HepG2 (cell line): Measurements from ENCODE around the gene SAMD4B. TPM values are rescaled to one million over a fixed set of nuclear protein-coding genes. Genes with fewer than 3 reads are reported as not detected.

Source experiments
- FLYWCH1 ChIP-seq: sonication (generic); formaldehyde crosslinking; IDR thresholded peaks from 2 replicates; pipeline ENCODE4 v1.8.1; 2023; ENCODE audit warnings: mild to moderate bottlenecking, missing genetic modification reagents
- ISL2 ChIP-seq: sonication (generic); formaldehyde crosslinking; IDR thresholded peaks from 2 replicates; pipeline ENCODE4 v1.5.0; 2020; ENCODE audit warnings: missing genetic modification reagents
- ISX ChIP-seq: sonication (generic); formaldehyde crosslinking; conservative IDR thresholded peaks from 2 replicates; pipeline ENCODE4 v1.5.0; 2020; ENCODE audit warnings: missing genetic modification reagents
- JDP2 ChIP-seq: sonication (generic); formaldehyde crosslinking; IDR thresholded peaks from 2 replicates; pipeline ENCODE4 v1.8.1; 2022; ENCODE audit warnings: missing genetic modification reagents, borderline replicate concordance
- RARG ChIP-seq: sonication (generic); formaldehyde crosslinking; IDR thresholded peaks from 2 replicates; pipeline ENCODE4 v1.4.0; 2020; ENCODE audit warnings: low read depth, mild to moderate bottlenecking, missing genetic modification reagents
- RELA ChIP-seq: sonication (generic); formaldehyde crosslinking; IDR thresholded peaks from 2 replicates; pipeline ENCODE4 v1.4.0; 2020; ENCODE audit warnings: missing genetic modification reagents
- SAFB2 ChIP-seq: sonication (generic); formaldehyde crosslinking; IDR thresholded peaks from 2 replicates; pipeline ENCODE4 v1.5.1; 2020; ENCODE audit warnings: missing genetic modification reagents, low read depth, mild to moderate bottlenecking, borderline replicate concordance
- SP1 ChIP-seq, 2 experiments: fragments of 450-650 bp in 1 of 2; sonication (generic) in 1 of 2; formaldehyde crosslinking in 1 of 2; IDR thresholded peaks; 2 replicates each; pipeline versions ENCODE4 v1.4.0 to v1.6.1; 2016 to 2020; ENCODE audit warnings: missing genetic modification reagents in 1 of 2
- STAT5B ChIP-seq: sonication (generic); formaldehyde crosslinking; IDR thresholded peaks from 2 replicates; pipeline ENCODE4 v1.4.0; 2020; ENCODE audit warnings: missing genetic modification reagents
- TBX2 ChIP-seq: sonication (generic); formaldehyde crosslinking; IDR thresholded peaks from 2 replicates; pipeline ENCODE4 v1.5.0; 2020; ENCODE audit warnings: missing genetic modification reagents, mild to moderate bottlenecking, borderline replicate concordance
- ZC3H13 ChIP-seq: sonication (generic); formaldehyde crosslinking; IDR thresholded peaks from 2 replicates; pipeline ENCODE4 v1.8.1; 2023; ENCODE audit warnings: mild to moderate bottlenecking, missing genetic modification reagents, moderate library complexity
- ZNF20 ChIP-seq: sonication (generic); formaldehyde crosslinking; IDR thresholded peaks from 2 replicates; pipeline ENCODE4 v1.4.0; 2020; ENCODE audit warnings: mild to moderate bottlenecking, moderate library complexity, missing genetic modification reagents
- ZNF354B ChIP-seq: sonication (generic); formaldehyde crosslinking; IDR thresholded peaks from 2 replicates; pipeline ENCODE4 v1.8.0; 2022; ENCODE audit warnings: mild to moderate bottlenecking, missing genetic modification reagents
- ZNF557 ChIP-seq: sonication (generic); formaldehyde crosslinking; IDR thresholded peaks from 2 replicates; pipeline ENCODE4 v1.4.0; 2020; ENCODE audit warnings: missing genetic modification reagents
- ZNF589 ChIP-seq: sonication (generic); formaldehyde crosslinking; conservative IDR thresholded peaks from 2 replicates; pipeline ENCODE4 v1.8.0; 2022; ENCODE audit warnings: mild to moderate bottlenecking, moderate library complexity, missing genetic modification reagents
- ZNF652 ChIP-seq: IDR thresholded peaks from 2 replicates; pipeline ENCODE4 v1.6.1; 2016; ENCODE audit warnings: low read depth, borderline replicate concordance
- ZNF747 ChIP-seq: sonication (generic); formaldehyde crosslinking; IDR thresholded peaks from 2 replicates; pipeline ENCODE4 v1.8.1; 2023; ENCODE audit warnings: missing genetic modification reagents, mild to moderate bottlenecking, borderline replicate concordance
- polyA plus RNA-seq, 8 experiments: library from polyadenylated mRNA; depleted of rRNA in 3 of 8; stranded (reverse) in 7 of 8; unstranded in 1 of 8; fragments of >200 nt; fragmentation: Illumina TruSeq in 4 of 8; extraction: Trizol in 4 of 8; gene quantifications; 2 replicates each; pipeline versions ENCODE4 v1.2.1 to v1.2.3, GENCODE V29; 2011 to 2016; ENCODE audit warnings: low read depth in 4 of 8, missing spikeins in 1 of 8, mixed read lengths in 1 of 8; ENCODE audit not compliant: insufficient read depth in 1 of 8
- total RNA-seq, 5 experiments: library from RNA; depleted of rRNA; stranded (reverse); fragments of >200 nt; fragmentation: Illumina TruSeq; extraction: Trizol; gene quantifications; 2 replicates each; pipeline ENCODE4 v1.2.3, GENCODE V29; 2016; ENCODE audit warnings: low read depth in 1 of 5
- TF ChIP-seq, protein P1 (sequence below): IDR thresholded peaks from 2 replicates; pipeline ENCODE4 v1.6.1; 2016; ENCODE audit warnings: low read depth, missing genetic modification reagents, missing compliant biosample characterization
- TF ChIP-seq, protein P2 (sequence below): sonication (generic); formaldehyde crosslinking; IDR thresholded peaks from 2 replicates; pipeline ENCODE4 v1.5.0; 2020; ENCODE audit warnings: mild to moderate bottlenecking, missing genetic modification reagents
- TF ChIP-seq, protein P3 (sequence below): sonication (generic); formaldehyde crosslinking; IDR thresholded peaks from 2 replicates; pipeline ENCODE4 v1.5.0; 2020; ENCODE audit warnings: mild to moderate bottlenecking, missing genetic modification reagents

SAMD4B gene
- total and polyA plus RNA-seq, 2 of the 13 experiments (the other 11 are each of a cell fraction or from before 2014, with no cell fraction given), result 26.0 to 31.8 TPM

DNA sequence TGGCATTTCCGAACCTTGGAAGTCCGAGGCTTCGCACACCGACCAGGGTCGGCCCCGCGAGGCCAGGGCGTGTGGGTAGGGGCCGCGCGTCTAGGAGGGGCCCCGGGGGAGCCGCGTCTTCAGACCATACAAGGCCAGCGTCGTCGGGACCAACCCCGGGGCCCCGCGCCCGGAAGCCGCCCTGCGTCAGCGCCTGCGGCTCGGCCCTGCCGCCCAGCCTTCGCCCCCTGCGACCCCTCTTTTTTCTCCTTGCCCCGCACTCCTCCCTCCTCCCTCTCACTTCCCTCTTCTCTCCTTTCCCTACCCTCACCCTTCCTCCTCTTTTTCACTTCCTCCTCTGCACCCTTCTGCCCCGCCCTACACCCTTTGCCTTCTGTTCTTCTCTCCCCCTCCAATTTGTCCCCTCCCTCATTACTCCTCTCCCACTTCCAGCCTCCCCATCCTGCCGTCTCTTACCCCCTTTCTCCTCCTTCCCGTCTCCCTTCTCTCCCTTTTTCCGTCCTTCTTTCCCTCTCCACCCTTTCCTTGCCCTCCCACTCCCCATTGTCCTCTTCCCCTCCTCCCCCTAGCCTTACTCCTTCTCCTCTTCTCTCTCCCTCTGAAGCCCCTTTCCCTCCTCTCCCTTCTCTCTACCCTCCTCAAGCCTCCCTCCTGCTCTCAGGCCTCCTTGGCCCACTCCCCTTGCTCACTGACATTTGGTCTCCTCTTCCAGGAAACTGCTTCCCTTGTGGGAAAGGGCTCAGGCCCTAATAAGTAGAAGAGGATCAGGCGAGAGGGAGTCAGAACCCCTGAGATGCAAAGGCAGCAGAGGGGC is 68.0 kb downstream of the SAMD4B start (continued):
- TF ChIP-seq, protein P1, sequence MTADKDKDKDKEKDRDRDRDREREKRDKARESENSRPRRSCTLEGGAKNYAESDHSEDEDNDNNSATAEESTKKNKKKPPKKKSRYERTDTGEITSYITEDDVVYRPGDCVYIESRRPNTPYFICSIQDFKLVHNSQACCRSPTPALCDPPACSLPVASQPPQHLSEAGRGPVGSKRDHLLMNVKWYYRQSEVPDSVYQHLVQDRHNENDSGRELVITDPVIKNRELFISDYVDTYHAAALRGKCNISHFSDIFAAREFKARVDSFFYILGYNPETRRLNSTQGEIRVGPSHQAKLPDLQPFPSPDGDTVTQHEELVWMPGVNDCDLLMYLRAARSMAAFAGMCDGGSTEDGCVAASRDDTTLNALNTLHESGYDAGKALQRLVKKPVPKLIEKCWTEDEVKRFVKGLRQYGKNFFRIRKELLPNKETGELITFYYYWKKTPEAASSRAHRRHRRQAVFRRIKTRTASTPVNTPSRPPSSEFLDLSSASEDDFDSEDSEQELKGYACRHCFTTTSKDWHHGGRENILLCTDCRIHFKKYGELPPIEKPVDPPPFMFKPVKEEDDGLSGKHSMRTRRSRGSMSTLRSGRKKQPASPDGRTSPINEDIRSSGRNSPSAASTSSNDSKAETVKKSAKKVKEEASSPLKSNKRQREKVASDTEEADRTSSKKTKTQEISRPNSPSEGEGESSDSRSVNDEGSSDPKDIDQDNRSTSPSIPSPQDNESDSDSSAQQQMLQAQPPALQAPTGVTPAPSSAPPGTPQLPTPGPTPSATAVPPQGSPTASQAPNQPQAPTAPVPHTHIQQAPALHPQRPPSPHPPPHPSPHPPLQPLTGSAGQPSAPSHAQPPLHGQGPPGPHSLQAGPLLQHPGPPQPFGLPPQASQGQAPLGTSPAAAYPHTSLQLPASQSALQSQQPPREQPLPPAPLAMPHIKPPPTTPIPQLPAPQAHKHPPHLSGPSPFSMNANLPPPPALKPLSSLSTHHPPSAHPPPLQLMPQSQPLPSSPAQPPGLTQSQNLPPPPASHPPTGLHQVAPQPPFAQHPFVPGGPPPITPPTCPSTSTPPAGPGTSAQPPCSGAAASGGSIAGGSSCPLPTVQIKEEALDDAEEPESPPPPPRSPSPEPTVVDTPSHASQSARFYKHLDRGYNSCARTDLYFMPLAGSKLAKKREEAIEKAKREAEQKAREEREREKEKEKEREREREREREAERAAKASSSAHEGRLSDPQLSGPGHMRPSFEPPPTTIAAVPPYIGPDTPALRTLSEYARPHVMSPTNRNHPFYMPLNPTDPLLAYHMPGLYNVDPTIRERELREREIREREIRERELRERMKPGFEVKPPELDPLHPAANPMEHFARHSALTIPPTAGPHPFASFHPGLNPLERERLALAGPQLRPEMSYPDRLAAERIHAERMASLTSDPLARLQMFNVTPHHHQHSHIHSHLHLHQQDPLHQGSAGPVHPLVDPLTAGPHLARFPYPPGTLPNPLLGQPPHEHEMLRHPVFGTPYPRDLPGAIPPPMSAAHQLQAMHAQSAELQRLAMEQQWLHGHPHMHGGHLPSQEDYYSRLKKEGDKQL, result no peak
- TF ChIP-seq ZC3H13 (CRISPR knock-in tag) (no peak; the same call in 1 of the 2 replicates), ISL2 (CRISPR knock-in tag) (no peak), ZNF747 (CRISPR knock-in tag) (no peak), FLYWCH1 (CRISPR knock-in tag) (no peak), RELA (CRISPR knock-in tag) (no peak), STAT5B (CRISPR knock-in tag) (no peak), ZNF589 (CRISPR knock-in tag) (no peak), ISX (CRISPR knock-in tag) (no peak), ZNF20 (CRISPR knock-in tag) (no peak), TBX2 (CRISPR knock-in tag) (peak; percentile 68), ZNF354B (CRISPR knock-in tag) (no peak), RARG (CRISPR knock-in tag) (no peak), ZNF557 (CRISPR knock-in tag) (no peak), JDP2 (no peak), ZNF652 (CRISPR knock-in tag) (no peak), SAFB2 (no peak), SP1 (IDR thresholded peaks at IDR 0.05) (no peak), SP1 (CRISPR knock-in tag; IDR thresholded peaks at IDR 0.05) (no peak)
- TF ChIP-seq, protein P2, sequence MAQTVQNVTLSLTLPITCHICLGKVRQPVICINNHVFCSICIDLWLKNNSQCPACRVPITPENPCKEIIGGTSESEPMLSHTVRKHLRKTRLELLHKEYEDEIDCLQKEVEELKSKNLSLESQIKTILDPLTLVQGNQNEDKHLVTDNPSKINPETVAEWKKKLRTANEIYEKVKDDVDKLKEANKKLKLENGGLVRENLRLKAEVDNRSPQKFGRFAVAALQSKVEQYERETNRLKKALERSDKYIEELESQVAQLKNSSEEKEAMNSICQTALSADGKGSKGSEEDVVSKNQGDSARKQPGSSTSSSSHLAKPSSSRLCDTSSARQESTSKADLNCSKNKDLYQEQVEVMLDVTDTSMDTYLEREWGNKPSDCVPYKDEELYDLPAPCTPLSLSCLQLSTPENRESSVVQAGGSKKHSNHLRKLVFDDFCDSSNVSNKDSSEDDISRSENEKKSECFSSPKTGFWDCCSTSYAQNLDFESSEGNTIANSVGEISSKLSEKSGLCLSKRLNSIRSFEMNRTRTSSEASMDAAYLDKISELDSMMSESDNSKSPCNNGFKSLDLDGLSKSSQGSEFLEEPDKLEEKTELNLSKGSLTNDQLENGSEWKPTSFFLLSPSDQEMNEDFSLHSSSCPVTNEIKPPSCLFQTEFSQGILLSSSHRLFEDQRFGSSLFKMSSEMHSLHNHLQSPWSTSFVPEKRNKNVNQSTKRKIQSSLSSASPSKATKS (CRISPR knock-in tag), result no peak; the same call in 1 of the 2 replicates
- TF ChIP-seq, protein P3, sequence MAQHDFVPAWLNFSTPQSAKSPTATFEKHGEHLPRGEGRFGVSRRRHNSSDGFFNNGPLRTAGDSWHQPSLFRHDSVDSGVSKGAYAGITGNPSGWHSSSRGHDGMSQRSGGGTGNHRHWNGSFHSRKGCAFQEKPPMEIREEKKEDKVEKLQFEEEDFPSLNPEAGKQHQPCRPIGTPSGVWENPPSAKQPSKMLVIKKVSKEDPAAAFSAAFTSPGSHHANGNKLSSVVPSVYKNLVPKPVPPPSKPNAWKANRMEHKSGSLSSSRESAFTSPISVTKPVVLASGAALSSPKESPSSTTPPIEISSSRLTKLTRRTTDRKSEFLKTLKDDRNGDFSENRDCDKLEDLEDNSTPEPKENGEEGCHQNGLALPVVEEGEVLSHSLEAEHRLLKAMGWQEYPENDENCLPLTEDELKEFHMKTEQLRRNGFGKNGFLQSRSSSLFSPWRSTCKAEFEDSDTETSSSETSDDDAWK, result no peak
